ENCODE results near the gene WIPF2.
"Not testable (repeated sequence)": the region's sequence is repeated elsewhere in the genome, so short reads cannot be mapped to it uniquely, and the experiment has no call there.

Gene WIPF2

DNA sequence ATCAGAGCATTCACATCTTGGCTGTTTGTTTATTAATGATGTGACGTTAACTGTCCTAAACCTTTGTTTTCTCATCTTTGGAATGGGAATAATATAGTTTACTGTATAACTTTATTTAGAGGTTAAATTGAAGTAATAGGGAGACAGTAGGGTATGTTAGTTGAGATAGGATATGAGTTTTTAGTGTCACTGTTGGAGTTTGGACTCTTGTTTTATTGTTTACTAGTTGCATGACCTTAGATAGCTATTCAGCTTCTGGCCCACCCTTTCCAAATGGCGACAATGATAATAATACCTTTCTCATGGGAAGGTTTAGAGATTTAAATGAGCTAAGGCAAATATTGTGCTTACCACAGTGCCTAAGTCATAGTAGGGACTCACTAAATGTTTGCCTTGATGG, 40.4 kb downstream of the WIPF2 start:
- no peak for DNase-seq

DNA sequence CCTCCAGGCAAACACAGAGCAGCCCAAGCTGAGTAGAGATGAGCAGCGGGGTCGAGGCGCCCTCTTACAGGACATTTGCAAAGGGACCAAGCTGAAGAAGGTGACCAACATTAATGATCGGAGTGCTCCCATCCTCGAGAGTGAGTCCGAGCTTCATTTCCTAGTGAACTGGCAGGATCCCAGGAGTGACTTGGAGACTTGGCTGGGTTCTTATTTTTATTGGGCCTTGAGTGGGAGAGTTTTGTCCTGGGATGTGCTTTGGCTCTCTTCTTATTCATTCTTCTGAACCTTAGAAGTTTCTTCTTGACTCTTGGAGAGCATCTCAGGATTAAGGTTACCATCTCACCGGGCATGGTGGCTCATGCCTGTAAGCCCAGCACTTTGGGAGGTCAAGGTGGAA, 41.4 kb downstream of the WIPF2 start:
- no peak for DNase-seq

DNA sequence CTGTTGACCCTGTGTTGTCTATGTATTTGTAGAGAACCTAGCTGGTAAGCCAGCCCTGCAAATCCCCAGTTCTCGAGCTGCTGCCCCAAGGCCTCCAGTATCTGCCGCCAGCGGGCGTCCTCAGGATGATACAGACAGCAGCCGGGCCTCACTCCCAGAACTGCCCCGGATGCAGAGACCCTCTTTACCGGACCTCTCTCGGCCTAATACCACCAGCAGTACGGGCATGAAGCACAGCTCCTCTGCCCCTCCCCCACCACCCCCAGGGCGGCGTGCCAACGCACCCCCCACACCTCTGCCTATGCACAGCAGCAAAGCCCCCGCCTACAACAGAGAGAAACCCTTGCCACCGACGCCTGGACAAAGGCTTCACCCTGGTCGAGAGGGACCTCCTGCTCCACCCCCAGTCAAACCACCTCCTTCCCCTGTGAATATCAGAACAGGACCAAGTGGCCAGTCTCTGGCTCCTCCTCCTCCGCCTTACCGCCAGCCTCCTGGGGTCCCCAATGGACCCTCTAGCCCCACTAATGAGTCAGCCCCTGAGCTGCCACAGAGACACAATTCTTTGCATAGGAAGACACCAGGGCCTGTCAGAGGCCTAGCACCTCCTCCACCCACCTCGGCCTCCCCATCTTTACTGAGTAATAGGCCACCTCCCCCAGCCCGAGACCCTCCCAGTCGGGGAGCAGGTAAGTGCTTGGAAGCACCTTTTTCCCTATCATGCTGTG, 45.5 kb downstream of the WIPF2 start:
- no peak for DNase-seq

DNA sequence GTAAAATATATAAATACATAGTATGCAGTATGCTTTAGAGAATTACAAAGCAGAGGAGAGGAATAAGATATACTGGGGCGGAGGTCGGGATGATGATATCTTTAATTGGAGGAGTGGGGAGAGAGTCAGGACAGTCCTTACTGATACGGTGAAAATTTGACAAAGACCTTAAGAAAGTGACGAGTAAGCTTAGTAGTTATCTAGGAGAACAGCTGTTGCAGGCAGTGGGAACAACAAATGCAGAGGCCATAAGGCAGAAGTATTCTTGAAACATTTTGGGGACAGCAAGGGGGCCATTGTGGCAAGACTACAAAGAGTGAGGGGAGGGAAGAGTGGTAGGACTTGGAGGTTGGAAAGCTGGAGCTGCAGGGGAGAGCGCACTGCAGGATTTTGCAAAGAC, 46.2 kb downstream of the WIPF2 start:
- no peak for DNase-seq

DNA sequence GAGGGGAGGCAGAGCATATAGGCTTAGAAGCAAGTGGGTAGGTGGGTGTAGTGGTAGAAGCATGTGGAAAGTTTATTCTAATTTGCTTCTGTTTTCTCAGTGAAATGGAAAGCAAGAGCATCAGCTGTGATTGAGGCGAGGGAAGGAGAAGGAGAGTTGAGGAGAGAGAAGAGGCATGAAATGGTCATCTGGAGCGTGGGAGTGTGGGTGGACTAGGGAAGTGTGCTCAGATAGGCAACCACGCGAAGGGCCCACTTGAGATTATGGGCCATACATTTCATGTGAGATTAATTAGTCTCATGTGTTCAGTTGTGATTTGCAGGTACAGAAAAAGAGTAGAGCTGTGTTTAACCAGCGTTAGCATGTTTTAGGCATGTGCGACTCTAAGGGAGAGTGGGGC, 47.8 kb downstream of the WIPF2 start:
- no peak for DNase-seq

DNA sequence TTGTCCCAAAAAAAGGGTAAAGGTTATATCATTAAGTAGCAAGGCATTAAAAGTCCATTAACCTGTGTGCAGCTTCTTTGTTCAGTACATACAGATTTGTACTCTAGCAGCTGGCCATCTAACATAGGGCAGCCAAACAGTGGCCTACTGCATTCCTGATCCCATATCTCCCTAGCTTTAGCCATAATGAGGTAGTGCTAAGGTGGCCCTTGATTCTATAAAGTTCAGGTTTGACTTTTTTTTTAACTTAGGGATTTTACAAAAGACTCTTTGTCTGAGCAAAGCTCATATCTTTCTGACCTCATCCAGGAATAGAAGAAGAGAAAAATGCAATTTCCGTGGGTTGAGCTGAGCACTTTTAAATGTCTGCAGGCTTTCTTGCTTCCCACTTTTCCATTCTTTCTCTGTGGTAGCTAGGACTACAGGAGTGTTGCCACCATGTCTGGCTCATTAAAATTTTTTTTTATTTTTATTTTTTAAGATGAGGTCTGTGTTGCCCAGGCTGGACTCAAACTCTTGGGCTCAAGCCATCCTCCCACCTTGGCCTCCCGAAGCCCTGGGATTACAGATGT, 49.1 kb downstream of the WIPF2 start:
- DNase-seq = no peak

DNA sequence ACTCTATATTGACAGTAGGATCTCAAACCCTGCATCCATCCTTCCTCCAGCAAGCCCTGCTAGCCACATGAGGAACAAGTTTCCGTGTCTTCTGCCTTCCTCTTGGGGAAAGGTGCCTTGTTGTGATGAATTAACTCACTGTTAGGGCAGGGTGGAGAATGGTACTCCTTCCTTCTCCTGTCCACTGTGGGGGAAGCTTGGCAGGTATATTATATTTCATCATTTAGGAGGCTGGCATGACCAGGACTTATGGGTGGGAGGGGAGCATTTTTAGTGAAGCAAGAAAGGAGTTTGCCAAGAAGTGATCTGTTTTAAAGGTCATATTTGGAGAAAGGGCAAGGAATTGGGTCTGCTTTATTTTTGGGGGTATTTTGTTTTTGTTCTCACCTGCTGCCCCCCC, 59.3 kb downstream of the WIPF2 start:
- no peak for DNase-seq

DNA sequence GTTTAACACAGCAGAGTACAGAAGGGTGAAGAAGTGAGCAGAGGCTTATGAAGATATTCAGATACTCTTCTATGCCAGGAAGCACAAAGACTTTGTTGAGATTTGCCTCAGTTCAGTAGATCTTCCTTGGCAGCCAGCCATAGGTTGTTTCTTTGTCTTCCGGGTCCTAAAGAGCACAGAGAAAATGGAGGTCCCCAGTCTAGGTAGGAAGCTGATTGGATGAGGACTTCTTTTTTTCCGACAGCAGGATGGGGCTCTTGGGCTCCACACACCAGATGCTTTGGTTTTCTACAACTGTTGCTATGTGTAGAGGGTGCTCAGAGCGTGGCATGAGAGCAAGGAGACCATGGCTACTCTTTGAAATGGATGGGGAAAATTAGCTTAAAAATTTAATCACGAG, 60.3 kb downstream of the WIPF2 start:
- DNase-seq = no peak

DNA sequence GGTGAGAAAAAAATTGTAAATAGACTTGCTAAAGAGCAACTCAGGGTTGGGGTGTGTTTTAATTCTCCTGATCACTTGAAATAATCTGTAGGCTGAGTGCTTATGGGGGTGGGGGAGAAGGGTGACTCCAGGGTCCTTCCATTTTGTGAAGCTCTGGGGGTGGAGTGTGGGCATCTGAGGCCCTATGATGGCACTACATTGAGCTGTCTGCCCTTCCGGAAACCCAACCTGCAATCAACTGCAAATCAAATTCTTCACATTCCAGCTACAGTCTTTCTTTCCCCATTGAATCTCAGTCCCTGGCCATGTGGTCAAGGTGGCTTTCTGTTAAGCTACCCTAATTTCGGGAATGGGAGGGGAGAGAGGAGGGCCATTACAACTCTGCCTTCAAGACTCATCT, 62.6 kb downstream of the WIPF2 start:
- DNase-seq = no peak

DNA sequence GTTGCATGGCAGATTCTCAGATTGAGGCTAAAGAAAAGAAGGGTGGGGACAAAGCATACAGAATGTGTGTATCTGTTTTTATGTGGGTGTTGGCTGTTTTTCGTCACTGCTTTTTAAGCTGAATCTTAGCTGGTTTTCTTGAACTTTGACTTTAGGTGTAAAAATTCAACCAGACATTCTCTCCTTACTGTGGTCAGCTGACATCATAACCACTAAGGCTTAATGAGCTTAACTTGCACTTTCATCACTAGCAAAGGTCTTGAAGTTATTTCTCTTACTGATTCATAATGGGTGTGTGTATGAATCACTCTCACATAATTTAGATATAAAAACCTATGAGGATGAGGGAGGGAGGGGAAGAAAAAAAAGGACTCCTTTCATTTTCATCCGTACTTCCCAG, 64.6 kb downstream of the WIPF2 start:
- no peak for DNase-seq

DNA sequence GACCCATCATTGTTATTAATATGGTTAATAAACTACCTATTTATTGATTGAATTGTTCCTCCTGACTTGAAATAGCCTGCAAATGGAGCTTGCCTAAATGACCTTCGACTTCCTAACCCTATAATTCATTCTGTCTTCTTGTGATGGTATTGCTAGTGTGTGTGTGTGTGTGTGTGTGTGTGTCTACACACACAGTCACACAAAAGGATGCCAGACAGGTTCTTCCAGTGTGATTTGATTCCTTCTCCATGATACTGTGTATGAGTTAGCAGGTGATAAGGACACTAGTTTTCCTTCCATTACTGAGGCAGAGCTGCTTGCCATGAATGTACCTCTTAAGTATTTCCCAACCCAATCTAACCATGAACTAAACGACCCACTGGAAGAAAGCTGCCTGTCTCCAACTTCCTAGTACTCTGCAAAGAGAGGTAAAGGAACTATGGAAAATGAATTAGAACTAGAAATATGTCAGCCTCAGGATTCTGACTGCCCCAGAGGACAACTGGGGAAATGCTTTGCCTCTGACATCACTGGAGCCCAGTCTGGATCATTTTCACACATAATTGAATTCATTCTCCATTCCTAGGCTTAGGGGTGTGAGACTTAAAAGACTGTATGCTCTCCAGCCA, 65.1 kb downstream of the WIPF2 start:
- DNase-seq = no peak

DNA sequence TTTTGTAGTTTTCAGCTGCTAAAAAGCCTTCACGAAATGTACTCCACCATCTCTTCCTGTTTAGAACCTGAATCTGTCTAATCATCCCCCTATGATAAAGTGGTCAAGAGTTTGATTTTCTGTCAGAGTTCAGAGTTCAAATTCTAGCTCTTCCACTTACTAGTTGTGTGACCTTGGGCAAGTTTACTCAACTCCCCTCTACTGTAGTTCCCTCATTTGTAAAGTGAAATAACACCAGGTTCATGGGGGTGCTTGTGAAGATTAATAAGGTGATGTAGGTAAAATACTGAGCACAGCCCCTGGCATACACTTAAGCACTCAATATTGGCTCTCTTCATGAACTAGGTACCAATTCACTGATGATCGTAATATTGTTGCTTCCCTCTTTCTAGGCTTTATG, 67.4 kb downstream of the WIPF2 start:
- no peak for DNase-seq

DNA sequence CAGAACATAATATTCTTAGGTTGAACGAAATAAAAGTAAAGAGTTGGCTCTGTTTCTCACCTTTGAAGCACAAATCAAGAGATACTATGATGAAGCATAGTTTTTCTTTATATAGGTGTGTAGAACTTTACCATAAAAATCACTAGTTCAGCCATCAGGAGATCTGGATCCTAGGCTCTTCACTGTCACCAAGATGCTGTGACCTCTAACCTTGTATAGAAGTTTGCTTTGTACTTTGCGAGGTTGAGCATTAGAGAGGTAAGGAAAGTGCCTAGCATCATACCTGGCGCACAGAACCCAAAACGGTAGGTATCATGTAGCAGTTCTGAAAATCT, 68.0 kb downstream of the WIPF2 start:
- DNase-seq = no peak

DNA sequence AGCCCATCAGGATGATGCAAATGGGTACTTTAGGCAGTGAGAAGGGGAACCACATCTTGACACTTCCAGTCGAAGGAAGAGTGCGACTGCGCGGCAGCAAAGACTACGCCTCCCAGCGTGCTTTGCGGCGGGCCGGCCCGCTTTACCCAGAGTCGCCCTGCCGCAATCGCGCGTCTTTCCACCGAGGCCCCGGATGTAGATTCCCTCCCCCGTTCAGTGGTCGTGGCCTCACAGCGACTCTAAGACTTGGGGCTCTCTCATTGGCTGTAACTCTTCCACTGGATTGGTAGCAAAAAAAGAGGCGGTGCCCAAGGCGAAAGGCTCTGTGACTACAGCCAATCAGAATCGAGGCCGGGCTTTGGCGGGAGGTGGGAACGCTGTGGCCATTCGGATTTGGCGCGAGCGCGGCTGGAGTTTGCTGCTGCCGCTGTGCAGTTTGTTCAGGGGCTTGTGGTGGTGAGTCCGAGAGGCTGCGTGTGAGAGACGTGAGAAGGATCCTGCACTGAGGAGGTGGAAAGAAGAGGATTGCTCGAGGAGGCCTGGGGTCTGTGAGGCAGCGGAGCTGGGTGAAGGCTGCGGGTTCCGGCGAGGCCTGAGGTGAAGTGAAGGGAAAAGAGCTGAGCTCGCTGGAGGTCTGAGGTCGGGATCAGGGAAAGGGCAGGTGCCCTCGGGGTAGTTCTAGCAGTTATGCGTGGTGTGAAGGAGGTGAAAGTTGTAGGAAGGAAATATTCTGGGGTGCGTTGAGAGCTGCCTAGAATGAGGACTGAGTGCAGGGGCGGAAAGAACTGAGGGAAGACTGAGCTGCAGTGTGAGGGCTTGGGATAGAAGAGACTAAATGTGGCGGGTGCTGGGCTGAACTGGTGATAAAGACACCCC, 68.6 kb downstream of the WIPF2 start, which contains the start of gene CDC6:
TSS of gene CDC6 (plus strand) at position 386 of the 876 bp plus-strand sequence. CDS start 1,542 bp downstream, outside the sequence.
- peak; percentile 100 for DNase-seq

DNA sequence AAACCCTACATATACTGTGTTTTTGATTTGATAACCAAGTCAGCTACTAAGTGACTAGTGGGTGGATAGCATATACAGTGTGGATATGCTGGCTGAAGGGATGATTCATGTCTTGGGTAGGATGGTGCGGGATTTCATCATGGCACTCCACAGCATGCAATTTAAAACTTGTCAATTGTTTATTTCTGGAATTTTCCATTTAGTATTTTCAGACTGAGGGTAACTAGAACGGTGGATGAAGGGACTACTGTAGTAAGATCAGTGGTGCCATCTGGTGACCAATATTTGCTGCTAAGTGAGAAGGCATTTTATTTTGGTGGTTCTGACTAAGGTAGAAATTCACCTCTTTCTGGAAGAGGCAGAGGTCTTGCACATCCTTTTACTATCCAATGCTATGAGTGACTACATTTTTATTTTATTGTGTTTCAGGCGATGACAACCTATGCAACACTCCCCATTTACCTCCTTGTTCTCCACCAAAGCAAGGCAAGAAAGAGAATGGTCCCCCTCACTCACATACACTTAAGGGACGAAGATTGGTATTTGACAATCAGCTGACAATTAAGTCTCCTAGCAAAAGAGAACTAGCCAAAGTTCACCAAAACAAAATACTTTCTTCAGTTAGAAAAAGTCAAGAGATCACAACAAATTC, 71.7 kb downstream of the WIPF2 start:
- peak; percentile 64 for DNase-seq

DNA sequence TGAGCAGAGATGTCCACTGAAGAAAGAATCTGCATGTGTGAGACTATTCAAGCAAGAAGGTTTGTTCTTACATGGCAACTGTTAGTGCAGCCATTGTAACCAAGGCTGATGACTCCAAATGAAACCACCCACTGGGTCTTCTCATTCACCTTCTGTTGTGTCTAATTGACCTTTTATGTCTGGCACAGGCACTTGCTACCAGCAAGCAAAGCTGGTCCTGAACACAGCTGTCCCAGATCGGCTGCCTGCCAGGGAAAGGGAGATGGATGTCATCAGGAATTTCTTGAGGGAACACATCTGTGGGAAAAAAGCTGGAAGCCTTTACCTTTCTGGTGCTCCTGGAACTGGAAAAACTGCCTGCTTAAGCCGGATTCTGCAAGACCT, 72.2 kb downstream of the WIPF2 start:
- DNase-seq = no peak

DNA sequence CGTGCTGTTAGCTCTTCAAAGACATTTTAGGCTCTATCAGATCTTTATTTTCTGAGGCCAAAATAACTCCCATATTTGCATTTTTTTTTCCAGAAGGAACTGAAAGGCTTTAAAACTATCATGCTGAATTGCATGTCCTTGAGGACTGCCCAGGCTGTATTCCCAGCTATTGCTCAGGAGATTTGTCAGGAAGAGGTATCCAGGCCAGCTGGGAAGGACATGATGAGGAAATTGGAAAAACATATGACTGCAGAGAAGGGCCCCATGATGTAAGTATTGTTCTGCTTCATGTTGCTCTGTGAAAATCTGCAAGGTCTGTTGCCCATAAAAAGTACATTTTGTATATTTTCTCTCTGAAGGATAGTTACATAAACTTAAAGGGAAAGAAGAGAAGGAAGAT, 74.3 kb downstream of the WIPF2 start:
- DNase-seq = no peak

DNA sequence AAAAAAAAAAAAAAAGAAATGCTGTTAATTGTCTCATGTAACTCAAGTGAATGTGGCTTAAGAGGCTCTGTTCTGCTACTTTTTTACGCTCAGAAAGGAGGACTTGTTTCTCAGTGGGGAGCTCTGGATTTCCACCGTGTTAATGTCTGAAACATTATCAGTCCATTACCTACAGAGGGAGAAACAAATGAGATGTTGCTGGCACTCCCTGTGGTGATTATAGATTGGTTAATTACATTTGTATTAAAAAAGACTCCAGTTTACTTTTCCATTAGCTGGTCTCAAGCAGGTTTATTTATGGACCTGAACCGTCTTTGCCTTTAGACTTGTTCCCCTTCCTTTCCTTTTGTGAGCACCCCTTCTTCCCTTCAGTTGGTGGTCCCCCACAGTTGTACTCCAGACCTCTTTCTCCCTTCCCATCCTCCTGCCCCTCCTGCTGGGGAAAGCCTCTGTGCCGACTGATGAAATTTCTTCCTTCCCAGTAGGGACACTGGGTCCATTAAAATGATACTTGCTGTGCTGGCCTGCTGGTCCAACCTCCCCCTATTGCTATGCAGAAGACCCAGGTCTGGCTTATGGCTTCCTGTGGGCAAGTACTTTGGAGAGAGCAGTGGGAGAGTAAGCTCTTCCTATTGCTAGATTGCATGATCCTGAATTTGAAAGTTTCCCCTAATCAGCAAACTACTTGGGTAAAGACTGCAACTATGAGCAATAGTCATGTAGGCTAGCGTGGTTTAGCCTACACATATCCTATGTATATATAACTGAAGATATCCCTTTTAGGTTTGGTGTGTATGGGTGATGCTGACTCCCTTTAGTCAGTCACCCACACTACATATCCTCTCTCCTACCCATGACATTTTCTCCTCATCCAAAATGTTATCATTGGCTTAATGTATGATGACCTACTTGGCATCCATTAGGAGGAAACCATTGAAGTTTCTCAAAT, 76.7 kb downstream of the WIPF2 start:
- no peak for DNase-seq

DNA sequence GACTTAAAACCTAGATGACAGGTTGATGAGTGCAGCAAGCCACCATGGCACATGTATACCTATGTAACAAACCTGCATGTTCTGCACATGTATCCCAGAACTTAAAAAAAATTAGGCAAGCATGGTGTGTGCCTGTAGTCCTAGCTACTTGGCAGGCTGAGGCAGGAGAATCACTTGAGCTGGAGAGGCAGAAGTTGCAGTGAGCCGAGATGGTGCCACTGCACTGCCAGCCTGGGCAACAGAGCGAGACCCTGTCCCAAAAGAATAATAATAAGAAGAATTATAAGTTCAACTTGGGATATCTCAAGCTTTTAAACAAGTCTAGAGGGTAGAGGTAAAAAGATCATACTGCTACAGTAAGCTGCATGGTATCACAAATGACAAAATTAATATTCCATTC, 78.4 kb downstream of the WIPF2 start:
- DNase-seq = no peak

DNA sequence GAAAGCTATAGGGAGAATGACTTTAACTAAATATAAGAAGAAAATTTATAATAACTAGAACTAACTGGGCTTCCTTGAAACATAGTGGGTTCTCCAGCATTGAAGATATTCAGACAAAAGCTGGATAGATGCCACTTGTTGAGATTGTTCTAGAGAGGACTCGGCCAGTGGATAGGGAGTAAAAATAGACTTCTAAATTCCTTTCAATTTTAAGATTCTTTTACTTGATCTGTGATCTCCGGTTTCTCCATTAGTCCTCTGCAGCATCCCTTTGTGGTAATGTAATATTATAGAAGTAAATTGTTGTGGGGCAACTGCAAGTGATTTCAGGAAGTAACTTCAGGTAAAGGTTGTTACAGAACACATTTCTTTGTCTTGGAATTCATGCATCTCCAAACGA, 79.6 kb downstream of the WIPF2 start:
- DNase-seq = no peak

DNA sequence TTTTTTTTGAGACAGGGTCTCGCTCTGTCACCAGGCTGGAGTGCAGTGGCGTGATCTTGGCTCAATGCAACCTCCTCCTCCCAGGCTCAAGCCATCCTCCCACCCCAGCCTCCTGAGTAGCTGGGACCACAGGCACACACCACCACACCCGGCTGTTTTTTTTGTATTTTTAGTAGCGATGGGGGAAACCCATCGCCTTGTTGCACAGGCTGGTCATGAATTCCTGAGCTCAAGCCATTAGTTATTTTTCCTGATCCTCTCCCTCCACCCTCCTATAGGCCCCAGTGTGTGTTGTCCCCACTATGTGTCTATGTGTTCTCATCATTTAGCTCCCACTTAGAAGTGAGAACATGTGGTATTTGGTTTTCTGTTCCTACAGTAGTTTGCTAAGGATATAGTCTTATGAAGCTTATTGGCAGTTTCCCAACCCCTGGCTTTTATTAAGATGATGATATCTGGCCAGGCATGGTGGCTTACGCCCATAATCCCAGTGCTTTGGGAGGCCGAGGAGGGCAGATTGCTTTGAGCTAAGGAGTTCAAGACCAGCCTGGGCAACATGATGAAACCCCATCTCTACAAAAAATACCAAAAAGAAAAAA, 80.2 kb downstream of the WIPF2 start:
- not testable (repeated sequence) for DNase-seq

DNA sequence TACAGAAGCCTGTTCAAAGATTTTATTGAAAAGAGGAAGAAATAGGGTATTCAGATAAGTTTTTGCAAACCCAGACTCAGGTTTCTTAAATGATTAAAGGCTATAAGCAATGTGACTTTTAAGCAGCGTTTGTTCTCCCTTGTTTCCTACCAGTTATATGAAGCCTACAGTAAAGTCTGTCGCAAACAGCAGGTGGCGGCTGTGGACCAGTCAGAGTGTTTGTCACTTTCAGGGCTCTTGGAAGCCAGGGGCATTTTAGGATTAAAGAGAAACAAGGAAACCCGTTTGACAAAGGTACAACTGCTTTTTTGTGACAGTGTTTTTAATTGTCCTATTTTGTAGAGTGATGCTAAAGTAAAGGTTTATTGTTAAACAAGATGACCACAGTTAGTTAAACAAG, 82.2 kb downstream of the WIPF2 start:
- peak; percentile 73 for DNase-seq
